HG02870 (cell line): ENCODE data around the gene ANO9.
"Not testable (repeated sequence)": the region's sequence is repeated elsewhere in the genome, so short reads cannot be mapped to it uniquely, and the experiment has no call there.

ENCODE experiments used
- ATAC-seq: cut with Tn5 transposase; IDR thresholded peaks from one replicate; pipeline ENCODE4 v1.9.1; 2021; ENCODE audit warnings: mild to moderate bottlenecking, moderate library complexity; ENCODE audit not compliant: unreplicated experiment

Gene ANO9

GRCh38 chr11:437228-437870 is 4.5 kb downstream of the ANO9 start:
- no peak for ATAC-seq

GRCh38 chr11:434999-435740 is 6.6 kb downstream of the ANO9 start:
- ATAC-seq = not testable (repeated sequence)

GRCh38 chr11:434496-434895 is 7.3 kb downstream of the ANO9 start:
- no peak for ATAC-seq

- ATAC-seq = no peak
Measured at GRCh38 chr11:433641-434040, 8.2 kb downstream of the ANO9 start.

- no peak for ATAC-seq
Measured at GRCh38 chr11:433111-433510, 8.7 kb downstream of the ANO9 start.

GRCh38 chr11:432501-433100 is 9.2 kb downstream of the ANO9 start:
- ATAC-seq = no peak

GRCh38 chr11:431921-432320 is 9.9 kb downstream of the ANO9 start:
- no peak for ATAC-seq

GRCh38 chr11:429931-430456 is 11.8 kb downstream of the ANO9 start:
- ATAC-seq = no peak

GRCh38 chr11:429391-429790 is 12.4 kb downstream of the ANO9 start:
- no peak for ATAC-seq

- ATAC-seq = no peak
Measured at GRCh38 chr11:428295-428694, 13.5 kb downstream of the ANO9 start.

- ATAC-seq = no peak
Measured at GRCh38 chr11:426851-427250, 15.0 kb downstream of the ANO9 start.

- ATAC-seq = no peak
Measured at GRCh38 chr11:425301-425700, 16.5 kb downstream of the ANO9 start.

GRCh38 chr11:424766-425165 is 17.0 kb downstream of the ANO9 start:
- ATAC-seq = not testable (repeated sequence)

- no peak for ATAC-seq
Measured at GRCh38 chr11:424232-424631, 17.6 kb downstream of the ANO9 start.

- no peak for ATAC-seq
Measured at GRCh38 chr11:422249-422656, 19.6 kb downstream of the ANO9 start.

GRCh38 chr11:420911-421321 is 20.9 kb downstream of the ANO9 start:
- no peak for ATAC-seq

GRCh38 chr11:420054-420910 is 21.5 kb downstream of the ANO9 start:
- no peak for ATAC-seq

- ATAC-seq = no peak
Measured at GRCh38 chr11:419248-420005, 22.4 kb downstream of the ANO9 start.

GRCh38 chr11:418343-419247 is 23.2 kb downstream of the ANO9 start:
- no peak for ATAC-seq
